Esophagus squamous epithelium (tissue), 4 donors: ENCODE measurements around the gene SLC25A48.

Experiments used
- CTCF ChIP-seq, 6 experiments: fragments of 450-650 bp in 4 of 6; fragments of 200-600 bp in 2 of 6; sonication (generic) in 2 of 6; IDR thresholded peaks; one replicate each; pipeline ENCODE4 v1.5.1; 2016 to 2019; ENCODE audit warnings: antibody characterized with exemption in 6 of 6, mild to moderate bottlenecking in 4 of 6, moderate library complexity in 4 of 6
- POLR2A ChIP-seq, 4 donors: fragments of 450-650 bp; IDR thresholded peaks; one replicate each; pipeline ENCODE4 v1.6.1; 2017; ENCODE audit warnings: antibody characterized with exemption in 4 of 4, mild to moderate bottlenecking in 4 of 4, moderate library complexity in 3 of 4

GRCh38 chr5:135813758-135814157, 20.7 kb upstream of the SLC25A48 start:
- TF ChIP-seq CTCF (IDR thresholded peaks at IDR 0.05) (no peak), POLR2A (IDR thresholded peaks at IDR 0.05) (no peak)
